IPS-15b (cell line): ENCODE results near the gene SOX6.
"Not testable (repeated sequence)": the region's sequence is repeated elsewhere in the genome, so short reads cannot be mapped to it uniquely, and the experiment has no call there.

Source experiments
- H3K27me3 ChIP-seq: one replicate; pipeline ENCODE4 v1.6.1; 2013; ENCODE audit warnings: low read length; ENCODE audit not compliant: control insufficient read depth, insufficient read depth
- H3K36me3 ChIP-seq: one replicate; pipeline ENCODE4 v1.6.1; 2013; ENCODE audit warnings: low read length; ENCODE audit not compliant: control insufficient read depth, insufficient read depth
- H3K4me1 ChIP-seq: one replicate; pipeline ENCODE4 v1.6.1; 2013; ENCODE audit warnings: mild to moderate bottlenecking, low read length; ENCODE audit not compliant: control insufficient read depth, insufficient read depth
- H3K4me3 ChIP-seq: one replicate; pipeline ENCODE4 v1.5.1; 2013; ENCODE audit warnings: low read depth, low read length
- H3K9ac ChIP-seq: one replicate; pipeline ENCODE4 v1.6.1; 2013; ENCODE audit warnings: low read depth, mild to moderate bottlenecking, low read length
- H3K9me3 ChIP-seq: one replicate; pipeline ENCODE4 v1.6.1; 2013; ENCODE audit warnings: mild to moderate bottlenecking, low read length; ENCODE audit not compliant: control insufficient read depth, insufficient read depth

Gene SOX6

DNA sequence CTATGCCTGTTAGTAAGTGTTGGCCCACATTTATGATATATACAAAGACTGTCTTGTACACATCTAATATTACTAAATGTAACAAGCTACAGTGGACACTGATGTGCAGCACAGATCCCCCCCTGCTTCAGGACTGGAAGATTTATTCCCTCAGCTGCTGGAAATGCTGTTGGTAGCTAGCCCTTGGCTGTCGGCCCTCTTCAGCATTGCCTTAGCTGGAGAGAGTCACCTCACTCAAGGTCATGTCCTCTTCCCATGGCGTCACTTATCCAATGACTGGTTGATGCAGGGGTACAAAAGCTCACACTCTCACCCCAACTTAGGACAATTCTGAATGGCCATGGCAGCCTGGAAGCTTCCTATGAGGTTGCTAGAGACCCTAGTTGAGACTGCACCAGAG lies 312.7 kb downstream of the SOX6 start:
- peaks cover 12% of the 10 kb centered on the region for H3K4me1 ChIP-seq
- no peak overlapping the region for H3K4me3 ChIP-seq
- no peak overlapping the region for H3K9ac ChIP-seq
- H3K9me3 ChIP-seq = no peaks in the 10 kb centered on the region
- H3K36me3 ChIP-seq = no peaks in the 10 kb centered on the region
- no peaks in the 10 kb centered on the region for H3K27me3 ChIP-seq

GRCh38 chr11:16041207-16041606 lies 315.1 kb downstream of the SOX6 start:
- Histone ChIP-seq H3K36me3 (no peaks in the 10 kb centered on the region), H3K4me3 (no peak overlapping the region), H3K27me3 (no peaks in the 10 kb centered on the region), H3K4me1 (no peaks in the 10 kb centered on the region), H3K9ac (no peak overlapping the region), H3K9me3 (no peaks in the 10 kb centered on the region)

GRCh38 chr11:16040151-16040550 lies 316.2 kb downstream of the SOX6 start:
- Histone ChIP-seq H3K27me3 (no peaks in the 10 kb centered on the region), H3K9ac (no peak overlapping the region), H3K36me3 (no peaks in the 10 kb centered on the region), H3K4me1 (no peaks in the 10 kb centered on the region), H3K9me3 (no peaks in the 10 kb centered on the region), H3K4me3 (no peak overlapping the region)

GRCh38 chr11:16037179-16037578 lies 319.2 kb downstream of the SOX6 start:
- Histone ChIP-seq H3K4me1 (no peaks in the 10 kb centered on the region), H3K27me3 (no peaks in the 10 kb centered on the region), H3K4me3 (no peak overlapping the region), H3K9me3 (no peaks in the 10 kb centered on the region), H3K9ac (no peak overlapping the region), H3K36me3 (no peaks in the 10 kb centered on the region)

GRCh38 chr11:16036218-16036617 lies 320.1 kb downstream of the SOX6 start:
- Histone ChIP-seq H3K27me3 (no peaks in the 10 kb centered on the region), H3K9ac (no peak overlapping the region), H3K4me1 (no peaks in the 10 kb centered on the region), H3K4me3 (no peak overlapping the region), H3K36me3 (no peaks in the 10 kb centered on the region), H3K9me3 (no peaks in the 10 kb centered on the region)

DNA sequence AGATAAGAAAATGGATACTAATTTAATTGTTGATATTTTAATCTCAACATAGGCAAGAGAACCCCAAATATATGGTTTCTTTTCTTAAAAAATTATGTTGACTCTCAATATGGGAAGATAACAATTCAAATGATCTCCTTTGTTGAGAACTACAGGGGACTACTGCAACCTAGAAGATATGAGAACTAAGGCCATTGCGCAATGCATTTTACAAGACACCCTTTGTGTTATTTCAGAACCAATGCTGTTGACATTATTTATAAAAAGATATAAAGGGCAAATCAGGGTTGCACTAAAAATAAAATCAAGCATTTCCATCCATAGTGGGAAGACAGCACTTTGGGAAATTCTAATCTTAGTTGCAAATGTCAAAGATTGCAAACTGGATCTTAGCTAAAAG lies 322.3 kb downstream of the SOX6 start:
- no peaks in the 10 kb centered on the region for H3K9me3 ChIP-seq
- no peaks in the 10 kb centered on the region for H3K27me3 ChIP-seq
- H3K36me3 ChIP-seq = no peaks in the 10 kb centered on the region
- no peak overlapping the region for H3K4me3 ChIP-seq
- H3K4me1 ChIP-seq = no peaks in the 10 kb centered on the region
- no peak overlapping the region for H3K9ac ChIP-seq

DNA sequence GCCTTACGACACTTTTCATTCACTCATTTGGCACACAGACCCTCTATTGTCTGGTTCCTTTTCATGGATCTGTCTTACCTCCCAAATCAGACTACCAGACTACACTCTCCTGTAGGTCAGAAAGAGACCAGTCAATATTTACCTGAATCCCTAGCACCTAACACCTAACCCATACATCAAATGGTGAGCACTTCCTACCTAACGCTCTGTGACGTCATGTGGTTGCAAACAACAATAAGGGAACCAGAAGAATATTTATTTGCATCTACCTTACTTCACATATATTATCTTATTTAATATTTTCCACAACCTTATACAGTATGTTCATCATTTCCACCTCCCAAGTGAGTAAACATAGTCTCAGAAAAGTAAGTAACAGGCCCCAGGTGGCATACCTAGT lies 323.4 kb downstream of the SOX6 start:
- Histone ChIP-seq H3K9me3 (no peaks in the 10 kb centered on the region), H3K9ac (no peak overlapping the region), H3K36me3 (no peaks in the 10 kb centered on the region), H3K4me1 (no peaks in the 10 kb centered on the region), H3K4me3 (no peak overlapping the region), H3K27me3 (no peaks in the 10 kb centered on the region)

- Histone ChIP-seq H3K4me3 (no peak overlapping the region), H3K9me3 (no peaks in the 10 kb centered on the region), H3K4me1 (no peaks in the 10 kb centered on the region)
Observed at GRCh38 chr11:16031210-16031609, 325.1 kb downstream of the SOX6 start.

DNA sequence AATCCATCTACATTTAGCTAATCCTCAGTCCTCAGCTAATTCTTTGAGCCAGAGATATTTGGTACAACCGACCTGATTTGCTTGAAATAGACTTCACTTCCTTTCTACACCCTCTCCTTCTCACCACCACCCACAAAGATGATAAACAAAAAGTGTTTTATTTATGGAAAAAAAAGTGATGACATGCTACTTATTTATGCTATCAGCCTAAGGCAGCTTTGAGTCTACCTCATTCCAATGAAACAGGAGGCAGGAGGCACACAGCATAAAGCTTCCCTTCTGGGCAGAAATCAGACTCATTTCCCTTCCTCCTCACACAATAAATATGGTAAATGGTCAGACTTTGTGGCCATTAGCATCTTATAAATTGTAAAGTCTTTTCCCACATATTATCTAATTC lies 325.7 kb downstream of the SOX6 start:
- Histone ChIP-seq H3K4me1 (no peaks in the 10 kb centered on the region), H3K4me3 (no peak overlapping the region), H3K27me3 (no peaks in the 10 kb centered on the region), H3K9ac (no peak overlapping the region), H3K9me3 (no peaks in the 10 kb centered on the region), H3K36me3 (no peaks in the 10 kb centered on the region)

More at GRCh38 chr11:16031210-16031609, 325.1 kb downstream of the SOX6 start:
- Histone ChIP-seq H3K27me3 (no peaks in the 10 kb centered on the region), H3K36me3 (no peaks in the 10 kb centered on the region), H3K9ac (no peak overlapping the region)

DNA sequence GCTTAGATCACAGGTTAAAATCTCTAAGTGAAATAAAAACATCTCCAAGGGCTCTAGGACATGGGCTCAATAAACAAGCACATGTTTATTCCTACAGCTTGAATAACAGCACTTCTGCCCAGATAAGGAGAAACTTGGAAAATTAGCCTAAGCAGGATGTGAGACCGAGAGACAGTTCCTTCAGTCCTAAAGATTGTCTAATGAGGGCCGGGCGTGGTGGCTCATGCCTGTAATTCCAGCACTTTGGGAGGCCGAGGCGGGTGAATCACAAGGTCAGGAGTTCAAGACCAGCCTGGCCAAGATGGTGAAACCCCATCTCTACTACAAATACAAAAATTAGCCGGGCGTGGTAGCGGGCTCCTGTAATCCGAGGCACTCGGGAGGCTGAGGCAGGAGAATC lies 327.2 kb downstream of the SOX6 start:
- not testable (repeated sequence) for H3K36me3 ChIP-seq, H3K9me3 ChIP-seq, H3K4me3 ChIP-seq, H3K27me3 ChIP-seq, H3K9ac ChIP-seq, H3K4me1 ChIP-seq

DNA sequence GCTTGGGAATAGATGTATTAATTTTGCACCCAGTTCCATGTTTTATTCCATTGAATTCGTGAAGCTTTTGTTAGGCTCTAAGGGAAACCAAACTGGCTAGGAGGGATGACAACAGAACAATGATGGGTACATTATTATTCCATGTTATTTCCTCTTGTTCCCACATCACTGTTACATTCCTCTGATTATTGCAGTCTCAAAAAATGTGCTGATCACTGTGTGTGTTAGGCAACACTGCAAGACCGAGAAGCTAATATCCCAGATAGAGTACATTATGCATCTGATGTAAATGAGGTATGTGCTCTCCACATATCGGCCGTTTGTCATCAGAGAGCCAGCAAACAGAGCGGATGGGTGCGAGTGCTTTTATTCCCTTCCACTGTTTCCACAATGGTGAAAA lies 327.9 kb downstream of the SOX6 start:
- Histone ChIP-seq H3K36me3 (no peaks in the 10 kb centered on the region), H3K9me3 (no peaks in the 10 kb centered on the region), H3K9ac (no peak overlapping the region), H3K4me3 (no peak overlapping the region), H3K27me3 (no peaks in the 10 kb centered on the region), H3K4me1 (no peaks in the 10 kb centered on the region)

- Histone ChIP-seq H3K4me3 (no peak overlapping the region), H3K9me3 (no peaks in the 10 kb centered on the region), H3K4me1 (no peaks in the 10 kb centered on the region), H3K36me3 (no peaks in the 10 kb centered on the region), H3K27me3 (no peaks in the 10 kb centered on the region), H3K9ac (no peak overlapping the region)
Observed at GRCh38 chr11:16027621-16028020, 328.7 kb downstream of the SOX6 start.

- Histone ChIP-seq H3K9ac (no peak overlapping the region), H3K4me3 (no peak overlapping the region), H3K4me1 (no peaks in the 10 kb centered on the region), H3K9me3 (no peaks in the 10 kb centered on the region), H3K27me3 (no peaks in the 10 kb centered on the region), H3K36me3 (no peaks in the 10 kb centered on the region)
Observed at GRCh38 chr11:16026849-16027248, 329.5 kb downstream of the SOX6 start.
